ENCODE results near the gene WNT8A.

Gene WNT8A

GRCh38 chr5:138092301-138092700, 8.5 kb downstream of the WNT8A start:
- DNase-seq = no peak

DNA sequence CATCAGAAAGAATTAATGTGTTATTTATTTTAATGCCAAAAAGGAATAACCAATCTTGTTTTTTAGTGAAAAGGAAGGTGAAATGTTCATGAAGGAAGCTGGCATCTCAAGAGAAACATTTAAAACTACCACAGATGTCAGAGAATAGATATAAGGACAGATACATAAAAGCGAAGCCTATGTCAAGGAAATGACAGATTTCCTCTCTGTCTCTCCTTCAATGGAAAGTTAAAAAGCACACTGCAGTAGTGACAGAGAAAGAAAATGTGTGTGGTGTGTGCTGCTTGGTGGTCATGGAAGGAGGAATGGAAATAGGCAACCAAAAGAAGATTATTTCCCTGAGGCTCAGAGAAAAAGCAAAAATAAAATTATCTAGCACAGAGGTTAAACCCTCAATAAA, 9.2 kb downstream of the WNT8A start:
- no peak for DNase-seq

GRCh38 chr5:138095100-138095907, 11.5 kb downstream of the WNT8A start:
- DNase-seq = no peak

GRCh38 chr5:138096363-138096762, 12.5 kb downstream of the WNT8A start:
- DNase-seq = no peak

GRCh38 chr5:138096997-138097828, 13.4 kb downstream of the WNT8A start:
- DNase-seq = no peak

DNA sequence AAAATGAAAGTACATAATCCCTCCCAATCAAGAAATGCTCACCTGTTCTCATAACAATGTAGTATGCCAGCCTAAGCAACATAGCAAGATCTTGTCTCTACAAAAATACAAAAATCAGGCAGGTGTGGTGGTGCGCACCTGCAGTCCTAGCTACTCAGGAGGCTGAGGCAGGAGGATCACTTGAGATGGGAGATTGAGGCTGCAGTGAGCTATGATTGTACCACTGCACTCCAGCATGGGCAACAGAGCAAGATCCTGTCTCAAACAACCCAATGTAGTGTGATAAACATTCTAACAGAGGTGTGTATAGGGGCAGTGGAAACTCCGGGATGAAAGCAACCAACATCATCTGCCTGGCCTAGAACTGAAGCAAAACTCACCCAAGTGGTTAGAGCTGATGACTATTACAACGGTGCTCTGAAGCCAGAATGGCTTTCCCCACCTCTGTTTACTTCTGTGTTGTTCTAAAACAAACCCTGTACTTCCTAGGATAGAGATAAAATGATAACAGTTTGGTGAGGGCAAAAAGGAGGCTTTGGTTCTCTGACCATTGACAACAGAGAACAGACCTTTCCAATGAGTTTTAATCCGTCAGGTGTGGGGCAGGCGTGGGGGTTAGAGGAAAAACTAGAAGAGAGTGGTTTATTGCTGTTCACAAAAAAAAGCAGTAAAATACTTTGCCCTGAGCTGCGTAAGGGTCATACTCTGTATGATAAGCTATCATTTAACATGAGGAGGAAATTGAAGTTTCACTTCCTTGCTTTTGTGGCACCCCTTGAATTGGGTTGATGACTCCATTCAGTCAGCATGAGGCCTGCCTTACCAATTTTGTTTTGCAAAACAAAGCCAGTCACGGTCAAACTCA, 18.9 kb downstream of the WNT8A start:
- DNase-seq = no peak

- no peak for DNase-seq
These were observed 19.4 kb downstream of the WNT8A start for GRCh38 chr5:138103319-138103637.

- no peak for DNase-seq
These were observed 21.9 kb downstream of the WNT8A start for GRCh38 chr5:138105709-138106108.

GRCh38 chr5:138107213-138107612, 23.4 kb downstream of the WNT8A start:
- DNase-seq = no peak

DNA sequence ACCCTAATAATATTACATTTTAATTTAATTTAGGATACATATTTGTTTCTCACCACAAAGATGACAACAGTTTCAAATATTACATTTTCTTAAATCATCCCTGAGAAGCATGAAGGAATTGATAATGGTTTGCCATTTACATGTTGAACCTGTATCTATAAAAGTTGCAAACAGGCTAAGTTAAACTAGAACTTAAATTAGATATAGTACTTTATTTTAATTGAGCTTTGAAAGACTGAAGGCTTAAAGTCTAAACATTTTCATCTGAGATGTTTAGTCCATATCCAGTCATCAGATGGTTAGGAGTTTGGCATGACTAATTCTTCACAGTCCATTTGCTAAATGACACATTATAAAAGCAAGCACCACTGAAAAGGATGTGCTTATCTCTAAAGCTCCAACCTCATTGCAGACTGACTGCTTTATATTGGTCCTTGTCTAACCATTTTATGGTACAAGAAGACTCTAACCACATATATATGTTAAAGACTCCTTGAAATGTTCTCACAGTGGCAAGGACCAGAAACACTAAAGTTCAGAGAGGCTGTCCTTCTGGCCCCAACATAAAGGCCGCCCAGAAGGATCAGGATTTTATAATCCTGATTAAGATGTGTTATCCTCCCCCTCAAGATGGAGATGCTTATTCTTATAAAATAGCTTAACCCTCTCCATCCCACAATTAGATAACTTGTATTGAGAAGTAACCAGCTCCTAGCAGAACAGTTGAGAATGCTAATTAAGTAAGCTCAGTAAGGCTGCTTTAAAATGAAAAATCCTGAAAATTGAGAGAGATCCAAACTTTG, 25.8 kb downstream of the WNT8A start:
- DNase-seq = no peak

DNA sequence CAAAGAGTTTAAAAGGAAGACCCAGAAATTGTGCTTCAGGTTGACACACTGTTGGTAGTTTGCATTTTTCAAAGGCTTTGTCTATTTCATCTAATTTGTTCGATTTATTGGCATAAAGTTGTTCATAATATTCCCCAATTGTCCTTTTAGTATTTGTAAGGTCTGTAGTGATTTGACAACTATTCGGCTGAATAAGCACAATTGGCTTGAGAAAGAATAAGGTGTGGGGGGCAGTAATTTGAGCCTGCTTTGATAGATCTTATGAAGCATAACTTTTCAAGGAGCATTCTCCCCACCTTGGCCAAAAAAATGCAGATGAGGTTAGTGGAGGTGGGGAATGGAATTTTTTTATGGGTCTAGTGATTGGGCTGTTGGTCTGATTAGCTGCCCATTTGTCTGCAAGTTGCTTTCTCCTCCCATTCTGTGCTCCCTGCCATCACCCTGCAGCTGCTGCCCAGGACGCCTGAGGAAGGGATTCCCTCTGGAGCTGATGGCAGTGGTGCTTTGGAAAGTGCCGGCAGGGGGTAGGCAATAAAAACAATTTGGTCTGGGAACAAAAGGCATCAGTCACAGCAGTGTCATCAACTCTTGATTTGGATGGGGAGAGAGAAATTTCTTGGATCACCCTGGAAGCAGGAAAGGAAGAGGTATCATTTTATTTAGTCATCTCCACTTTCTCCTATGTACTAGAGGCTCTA, 26.6 kb downstream of the WNT8A start:
- DNase-seq = no peak

GRCh38 chr5:138111181-138111580, 27.3 kb downstream of the WNT8A start:
- DNase-seq = no peak

- no peak for DNase-seq
These were observed 28.1 kb downstream of the WNT8A start for GRCh38 chr5:138111937-138112336.

- DNase-seq = no peak
These were observed 31.4 kb downstream of the WNT8A start for GRCh38 chr5:138115254-138115653.

- no peak for DNase-seq
These were observed 44.5 kb downstream of the WNT8A start for GRCh38 chr5:138128334-138128733.

- DNase-seq = no peak
These were observed 45.5 kb downstream of the WNT8A start for GRCh38 chr5:138129347-138129746.

GRCh38 chr5:138132543-138132942, 48.7 kb downstream of the WNT8A start:
- no peak for DNase-seq

- DNase-seq = no peak
These were observed 55.3 kb downstream of the WNT8A start, which contains the start of gene NME5 for GRCh38 chr5:138138949-138139780. NME5 (minus strand) TSS chr5:138139428; CDS start chr5:138138780, 648 bp downstream.

DNA sequence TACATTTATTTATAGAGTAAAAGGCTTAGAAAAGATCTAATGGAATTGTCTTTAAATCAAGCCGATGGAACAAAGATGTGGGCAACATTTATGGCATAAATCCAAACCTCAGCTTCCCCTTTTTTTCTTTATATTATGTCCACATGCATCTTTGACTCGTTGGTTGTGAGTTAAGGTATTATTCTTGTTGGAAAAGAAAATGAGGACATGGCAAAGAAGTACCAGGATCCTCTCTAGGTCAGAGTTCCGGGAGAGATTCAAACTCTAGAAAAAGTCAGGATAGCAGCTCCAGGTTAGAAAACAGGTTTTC, 55.9 kb downstream of the WNT8A start:
- peak in 1 of 2 donors; percentile 5 for DNase-seq

DNA sequence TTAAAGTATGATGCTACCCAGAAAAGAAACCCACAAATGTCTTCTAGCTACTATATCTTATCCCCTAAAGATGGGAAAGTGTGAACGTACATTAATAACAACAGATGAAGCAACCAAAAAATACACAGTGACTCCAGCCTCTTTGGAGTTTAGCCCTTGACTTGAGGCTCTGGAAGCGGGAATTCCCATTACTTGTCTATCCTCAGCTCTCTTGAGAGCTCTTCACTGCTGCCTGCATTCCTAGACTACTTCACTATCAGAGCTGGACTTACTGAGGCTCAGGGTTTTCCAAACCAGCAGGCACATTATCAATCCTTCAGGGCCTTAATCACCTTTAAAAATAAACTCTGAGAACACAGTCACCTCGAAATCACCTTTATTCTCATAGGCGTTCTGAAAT, 56.4 kb downstream of the WNT8A start:
- no peak for DNase-seq

Measured in bone marrow (tissue), 2 donors.